ENCODE results near the gene BARD1.
"Not testable (repeated sequence)": the region's sequence is repeated elsewhere in the genome, so short reads cannot be mapped to it uniquely, and the experiment has no call there.

Gene BARD1

GRCh38 chr2:214808981-214809750, at the start of gene BARD1:
BARD1 (minus strand) TSS chr2:214809683; CDS start chr2:214809569, 114 bp downstream.
- peak; percentile 26 for DNase-seq (ENCODE audit: extremely low spot score, insufficient read length, low read depth)
- peak; percentile 87 for FAIRE-seq

GRCh38 chr2:214856137-214856536, 46.7 kb upstream of the BARD1 start:
- FAIRE-seq, result no peak
- DNase-seq (ENCODE audit: extremely low spot score, insufficient read length, low read depth), result no peak

- DNase-seq (ENCODE audit: extremely low spot score, insufficient read length, low read depth) (no peak), FAIRE-seq (no peak)
Measured at GRCh38 chr2:214853906-214854305, 44.4 kb upstream of the BARD1 start.

GRCh38 chr2:214843823-214844222, 34.3 kb upstream of the BARD1 start:
- no peak for DNase-seq (ENCODE audit: extremely low spot score, insufficient read length, low read depth)
- no peak for FAIRE-seq

- no peak for FAIRE-seq
- no peak for DNase-seq (ENCODE audit: extremely low spot score, insufficient read length, low read depth)
Measured at GRCh38 chr2:214839464-214839863, 30.0 kb upstream of the BARD1 start.

- FAIRE-seq (no peak), DNase-seq (ENCODE audit: extremely low spot score, insufficient read length, low read depth) (no peak)
Measured at GRCh38 chr2:214837466-214837865, 28.0 kb upstream of the BARD1 start.

- FAIRE-seq (no peak), DNase-seq (ENCODE audit: extremely low spot score, insufficient read length, low read depth) (no peak)
Measured at GRCh38 chr2:214836568-214836967, 27.1 kb upstream of the BARD1 start.

- DNase-seq (ENCODE audit: extremely low spot score, insufficient read length, low read depth) (no peak), FAIRE-seq (no peak)
Measured at GRCh38 chr2:214830794-214831346, 21.4 kb upstream of the BARD1 start.

GRCh38 chr2:214816008-214816533, 6.6 kb upstream of the BARD1 start:
- no peak for FAIRE-seq
- no peak for DNase-seq (ENCODE audit: extremely low spot score, insufficient read length, low read depth)

- FAIRE-seq, result no peak
- no peak for DNase-seq (ENCODE audit: extremely low spot score, insufficient read length, low read depth)
Measured at GRCh38 chr2:214810671-214811070, 1.2 kb upstream of the BARD1 start.

- DNase-seq (ENCODE audit: extremely low spot score, insufficient read length, low read depth) (peak; percentile 94), FAIRE-seq (peak; percentile 94)
Measured at GRCh38 chr2:214809751-214810564, 475 bp upstream of the BARD1 start.

- no peak for FAIRE-seq
- DNase-seq (ENCODE audit: extremely low spot score, insufficient read length, low read depth), result no peak
Measured at GRCh38 chr2:214807653-214808052, 1.8 kb downstream of the BARD1 start.

GRCh38 chr2:214801768-214802397, 7.6 kb downstream of the BARD1 start:
- FAIRE-seq (no peak), DNase-seq (ENCODE audit: extremely low spot score, insufficient read length, low read depth) (no peak)

GRCh38 chr2:214801068-214801467, 8.4 kb downstream of the BARD1 start:
- FAIRE-seq (no peak), DNase-seq (ENCODE audit: extremely low spot score, insufficient read length, low read depth) (no peak)

GRCh38 chr2:214800180-214800579, 9.3 kb downstream of the BARD1 start:
- FAIRE-seq, result no peak
- no peak for DNase-seq (ENCODE audit: extremely low spot score, insufficient read length, low read depth)

- FAIRE-seq (no peak), DNase-seq (ENCODE audit: extremely low spot score, insufficient read length, low read depth) (no peak)
Measured at GRCh38 chr2:214796911-214797310, 12.6 kb downstream of the BARD1 start.

- not testable (repeated sequence) for FAIRE-seq; DNase-seq (ENCODE audit: extremely low spot score, insufficient read length, low read depth)
Measured at GRCh38 chr2:214783181-214783580, 26.3 kb downstream of the BARD1 start.

- DNase-seq (ENCODE audit: extremely low spot score, insufficient read length, low read depth), result no peak
- no peak for FAIRE-seq
Measured at GRCh38 chr2:214782671-214783070, 26.8 kb downstream of the BARD1 start.

GRCh38 chr2:214781226-214781625, 28.3 kb downstream of the BARD1 start:
- no peak for FAIRE-seq

GRCh38 chr2:214775971-214776370, 33.5 kb downstream of the BARD1 start:
- DNase-seq (ENCODE audit: extremely low spot score, insufficient read length, low read depth), result no peak
- no peak for FAIRE-seq

More at GRCh38 chr2:214781226-214781625, 28.3 kb downstream of the BARD1 start:
- no peak for DNase-seq (ENCODE audit: extremely low spot score, insufficient read length, low read depth)
